ENCODE results near the gene GTPBP6.

Gene GTPBP6

DNA sequence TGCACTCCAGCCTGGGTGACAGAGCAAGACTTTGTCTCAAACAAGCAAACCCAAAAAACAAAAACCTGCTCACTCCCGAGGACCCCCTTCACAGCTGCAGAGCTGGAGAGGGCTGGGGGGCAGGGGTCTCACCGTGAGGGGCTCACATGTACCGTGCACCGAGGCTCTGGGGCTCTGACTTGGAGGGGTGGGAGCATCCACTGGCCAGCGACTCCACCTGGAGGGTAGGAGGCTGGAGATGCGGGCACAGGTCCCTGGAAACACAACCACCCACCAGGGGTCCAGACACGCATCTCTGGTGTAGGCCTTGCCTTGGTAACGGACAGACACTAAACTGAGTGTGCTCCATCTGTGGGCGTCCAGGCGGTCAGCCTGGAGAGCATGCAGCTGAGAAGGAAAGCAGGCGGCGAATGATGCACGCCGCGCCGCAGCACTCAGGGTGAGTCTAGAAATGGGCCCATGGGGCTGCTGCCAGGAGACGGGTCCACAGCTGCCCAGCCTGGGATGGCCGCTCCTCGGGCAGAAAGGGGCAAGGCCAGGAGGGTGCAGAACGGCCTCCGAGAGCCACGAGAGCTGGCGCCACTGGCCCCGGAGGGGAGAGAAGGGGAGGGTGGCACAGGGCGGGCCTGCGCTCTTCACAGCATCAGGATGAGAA, 42.0 kb upstream of the GTPBP6 start:
- Histone ChIP-seq H3K36me3 (replicated peaks in 1 of 2; ENCODE audit: control insufficient read depth in 2 of 2, insufficient read depth in 2 of 2, low read length in 2 of 2) (peaks cover 32 to 67% of the 10 kb centered on the region in 2 donors), H4K8ac (ENCODE audit: low read depth, low read length) (no peak overlapping the region), H3K18ac (ENCODE audit: low read length) (no peak overlapping the region), H3K4me2 (ENCODE audit: insufficient read depth, low read length, poor library complexity, severe bottlenecking) (no peak overlapping the region), H3K9ac (ENCODE audit: low read depth, low read length, poor library complexity) (no peak overlapping the region), H2BK15ac (ENCODE audit: low read length) (no peak overlapping the region), H2BK12ac (ENCODE audit: low read length) (no peak overlapping the region), H3K9me3 (replicated peaks in 1 of 2; ENCODE audit: control insufficient read depth in 2 of 2, insufficient read depth in 1 of 2, low read depth in 1 of 2, low read length in 2 of 2) (peaks cover 30 to 51% of the 10 kb centered on the region in 2 donors), H3K4me3 (ENCODE audit: low read length in 2 of 2) (no peak overlapping the region), H3K27ac (replicated peaks; ENCODE audit: low read length) (no peak overlapping the region), H2BK5ac (ENCODE audit: low read length) (no peak overlapping the region), H3K14ac (ENCODE audit: low read length) (no peak overlapping the region), H3K27me3 (ENCODE audit: control insufficient read depth in 3 of 3, insufficient read depth in 3 of 3, low read depth in 1 of 3, low read length in 3 of 3) (no peaks in the 10 kb centered on the region), H2AFZ (ENCODE audit: low read length) (no peak overlapping the region), H3K4ac (ENCODE audit: low read length) (no peak overlapping the region), H3K23ac (ENCODE audit: low read depth, low read length, poor library complexity) (peak overlapping the region; percentile 31), H2AK5ac (ENCODE audit: low read depth, low read length) (no peak overlapping the region), H4K91ac (ENCODE audit: low read depth, low read length, poor library complexity) (no peak overlapping the region), H2BK120ac (ENCODE audit: low read depth, low read length) (no peak overlapping the region), H3K4me1 (ENCODE audit: control insufficient read depth in 2 of 2, insufficient read depth in 1 of 2, low read depth in 1 of 2, low read length in 2 of 2) (no peaks in the 10 kb centered on the region), H3K79me1 (ENCODE audit: low read depth, low read length) (peaks cover 45% of the 10 kb centered on the region)
- DNase-seq (ENCODE audit: low spot score): no peak
- WGBS, 2 donors (ENCODE audit: extremely low coverage in 2 of 2, insufficient read length in 2 of 2, insufficient replicate concordance in 1 of 2): no CpG with 5 or more reads among the region's 26 CpGs

DNA sequence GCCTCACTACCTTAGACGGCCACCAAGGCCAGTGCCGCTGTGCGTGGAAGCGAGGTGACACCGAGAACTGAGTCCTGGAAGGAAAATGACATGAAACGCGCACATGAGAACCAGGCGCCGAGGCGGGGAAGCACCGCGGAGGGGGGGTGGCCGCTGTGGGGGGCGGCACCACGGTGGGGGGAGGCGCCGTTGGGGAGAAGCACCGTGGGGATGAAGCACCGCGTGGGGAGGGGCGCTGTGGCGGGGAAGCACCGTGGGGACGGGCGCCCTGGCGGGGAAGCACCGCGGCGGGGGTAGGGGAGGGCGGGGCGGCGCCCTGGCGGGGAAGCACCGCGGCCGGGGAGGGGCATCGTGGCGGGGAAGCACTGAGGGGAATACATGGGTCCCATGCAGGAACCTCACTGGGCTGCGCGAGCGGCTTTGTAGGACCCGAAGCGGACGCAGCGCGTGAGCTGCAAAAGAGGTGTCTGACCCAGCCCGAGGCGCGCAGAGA, 40.1 kb upstream of the GTPBP6 start:
- H3K9me3 ChIP-seq (replicated peaks in 1 of 2; ENCODE audit: control insufficient read depth in 2 of 2, insufficient read depth in 1 of 2, low read depth in 1 of 2, low read length in 2 of 2): peaks cover 25 to 46% of the 10 kb centered on the region in 2 donors
- peaks cover 45% of the 10 kb centered on the region for H3K79me1 ChIP-seq (ENCODE audit: low read depth, low read length)
- peaks cover 30 to 75% of the 10 kb centered on the region in 2 donors for H3K36me3 ChIP-seq (replicated peaks in 1 of 2; ENCODE audit: control insufficient read depth in 2 of 2, insufficient read depth in 2 of 2, low read length in 2 of 2)
- no peak overlapping the region for H2BK120ac ChIP-seq (ENCODE audit: low read depth, low read length)
- no peak overlapping the region for H3K4me3 ChIP-seq (ENCODE audit: low read length in 2 of 2)
- H3K9ac ChIP-seq (ENCODE audit: low read depth, low read length, poor library complexity): no peak overlapping the region
- H3K4ac ChIP-seq (ENCODE audit: low read length): no peak overlapping the region
- no peak overlapping the region for H2AFZ ChIP-seq (ENCODE audit: low read length)
- no peak overlapping the region for H2AK5ac ChIP-seq (ENCODE audit: low read depth, low read length)
- H3K23ac ChIP-seq (ENCODE audit: low read depth, low read length, poor library complexity): no peak overlapping the region
- no peak overlapping the region for H2BK5ac ChIP-seq (ENCODE audit: low read length)
- no peak overlapping the region for H2BK15ac ChIP-seq (ENCODE audit: low read length)
- H4K91ac ChIP-seq (ENCODE audit: low read depth, low read length, poor library complexity): no peak overlapping the region
- H3K14ac ChIP-seq (ENCODE audit: low read length): no peak overlapping the region
- no peak overlapping the region for H3K27ac ChIP-seq (replicated peaks; ENCODE audit: low read length)
- no peak overlapping the region for H2BK12ac ChIP-seq (ENCODE audit: low read length)
- WGBS, 2 donors (ENCODE audit: extremely low coverage in 2 of 2, insufficient read length in 2 of 2, insufficient replicate concordance in 1 of 2): no CpG with 5 or more reads among the region's 49 CpGs
- no peak overlapping the region for H4K8ac ChIP-seq (ENCODE audit: low read depth, low read length)
- no peak overlapping the region for H3K4me2 ChIP-seq (ENCODE audit: insufficient read depth, low read length, poor library complexity, severe bottlenecking)
- no peak overlapping the region for H3K18ac ChIP-seq (ENCODE audit: low read length)
- no peak for DNase-seq (ENCODE audit: low spot score)
- no peaks in the 10 kb centered on the region for H3K4me1 ChIP-seq (ENCODE audit: control insufficient read depth in 2 of 2, insufficient read depth in 1 of 2, low read depth in 1 of 2, low read length in 2 of 2)
- no peaks in the 10 kb centered on the region for H3K27me3 ChIP-seq (ENCODE audit: control insufficient read depth in 3 of 3, insufficient read depth in 3 of 3, low read depth in 1 of 3, low read length in 3 of 3)

DNA sequence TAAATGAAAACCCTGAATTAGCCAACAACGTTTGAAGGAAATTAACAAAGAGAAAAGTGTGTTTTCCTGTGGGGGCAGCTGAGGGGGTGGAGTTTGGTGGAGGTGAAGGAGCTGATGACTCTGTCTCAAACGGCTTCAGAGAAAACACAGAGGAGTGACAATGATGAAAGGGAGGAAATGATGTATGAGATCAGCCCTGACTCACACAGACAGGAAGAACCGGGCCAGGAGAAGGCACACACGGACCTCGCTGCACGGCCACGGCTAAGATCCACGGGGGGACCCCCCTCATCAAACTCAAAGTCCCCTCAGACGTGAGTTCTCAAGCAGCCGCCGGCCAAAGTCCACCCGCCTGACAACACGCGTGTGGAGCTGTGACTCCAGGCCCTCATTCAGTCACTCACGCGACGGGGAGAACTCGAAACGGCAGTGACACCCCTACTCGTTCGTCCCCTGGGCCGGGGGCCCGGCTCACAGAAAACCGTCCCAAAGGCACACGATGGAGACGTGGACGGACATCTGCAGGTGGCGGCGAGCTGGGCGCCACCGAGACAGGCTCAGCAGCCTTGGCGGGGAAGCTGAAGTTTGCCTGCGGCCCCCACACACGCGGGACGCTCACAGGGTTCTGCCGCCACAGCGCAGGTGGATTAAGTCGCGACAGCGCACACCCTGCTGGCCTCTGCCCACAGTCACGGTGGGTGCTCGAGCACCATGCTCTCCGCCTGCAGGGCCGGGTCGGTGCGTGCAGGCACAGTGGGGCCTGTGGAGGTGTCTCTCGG, 39.3 kb upstream of the GTPBP6 start:
- DNase-seq (ENCODE audit: low spot score): no peak
- H4K8ac ChIP-seq (ENCODE audit: low read depth, low read length): no peak overlapping the region
- H3K9ac ChIP-seq (ENCODE audit: low read depth, low read length, poor library complexity): peak overlapping the region; percentile 44
- no peak overlapping the region for H3K27ac ChIP-seq (replicated peaks; ENCODE audit: low read length)
- no peak overlapping the region for H4K91ac ChIP-seq (ENCODE audit: low read depth, low read length, poor library complexity)
- peaks cover 22 to 38% of the 10 kb centered on the region in 2 donors for H3K9me3 ChIP-seq (replicated peaks in 1 of 2; ENCODE audit: control insufficient read depth in 2 of 2, insufficient read depth in 1 of 2, low read depth in 1 of 2, low read length in 2 of 2)
- H3K23ac ChIP-seq (ENCODE audit: low read depth, low read length, poor library complexity): no peak overlapping the region
- H2BK15ac ChIP-seq (ENCODE audit: low read length): no peak overlapping the region
- no peaks in the 10 kb centered on the region for H3K27me3 ChIP-seq (ENCODE audit: control insufficient read depth in 3 of 3, insufficient read depth in 3 of 3, low read depth in 1 of 3, low read length in 3 of 3)
- H3K4me1 ChIP-seq (ENCODE audit: control insufficient read depth in 2 of 2, insufficient read depth in 1 of 2, low read depth in 1 of 2, low read length in 2 of 2): no peaks in the 10 kb centered on the region
- no peak overlapping the region for H3K4me3 ChIP-seq (ENCODE audit: low read length in 2 of 2)
- WGBS, 2 donors (ENCODE audit: extremely low coverage in 2 of 2, insufficient read length in 2 of 2, insufficient replicate concordance in 1 of 2): no CpG with 5 or more reads among the region's 48 CpGs
- no peak overlapping the region for H2BK120ac ChIP-seq (ENCODE audit: low read depth, low read length)
- peaks cover 38% of the 10 kb centered on the region for H3K79me1 ChIP-seq (ENCODE audit: low read depth, low read length)
- no peak overlapping the region for H2AFZ ChIP-seq (ENCODE audit: low read length)
- H2AK5ac ChIP-seq (ENCODE audit: low read depth, low read length): no peak overlapping the region
- no peak overlapping the region for H2BK12ac ChIP-seq (ENCODE audit: low read length)
- H3K14ac ChIP-seq (ENCODE audit: low read length): no peak overlapping the region
- no peak overlapping the region for H3K4me2 ChIP-seq (ENCODE audit: insufficient read depth, low read length, poor library complexity, severe bottlenecking)
- H3K36me3 ChIP-seq (replicated peaks in 1 of 2; ENCODE audit: control insufficient read depth in 2 of 2, insufficient read depth in 2 of 2, low read length in 2 of 2): peaks cover 29 to 74% of the 10 kb centered on the region in 2 donors
- no peak overlapping the region for H2BK5ac ChIP-seq (ENCODE audit: low read length)
- no peak overlapping the region for H3K4ac ChIP-seq (ENCODE audit: low read length)
- H3K18ac ChIP-seq (ENCODE audit: low read length): no peak overlapping the region

DNA sequence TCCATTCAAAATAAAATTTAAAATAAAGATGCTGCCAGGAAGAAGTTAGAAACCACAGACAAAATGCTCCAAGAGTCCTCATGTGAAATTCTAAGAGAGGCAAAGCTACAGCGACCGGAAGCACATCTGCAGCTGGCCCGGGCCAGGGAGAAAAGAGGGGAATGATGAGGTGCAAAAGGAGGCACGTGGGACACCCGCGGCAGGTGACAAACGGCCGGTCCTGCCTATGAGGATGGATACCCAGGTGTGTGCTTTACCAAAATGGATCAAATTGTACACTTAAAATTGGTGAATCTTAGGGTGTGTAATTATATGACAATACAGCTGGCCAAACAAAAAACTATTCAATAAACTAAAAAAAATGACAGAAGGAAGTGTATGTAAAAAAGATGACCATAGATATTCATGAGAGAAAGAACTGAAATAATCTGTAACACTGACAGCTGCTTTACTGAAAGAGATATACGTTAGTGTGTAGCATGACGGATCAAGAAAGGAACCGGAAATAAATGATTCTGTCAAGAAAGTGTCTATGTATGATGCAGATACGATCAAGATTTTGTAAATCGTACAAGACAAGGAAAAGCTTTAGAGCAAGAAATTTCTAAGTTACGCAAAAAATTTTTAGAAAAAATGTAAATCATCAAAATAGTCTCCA, 38.6 kb upstream of the GTPBP6 start:
- Histone ChIP-seq H3K4me1 (ENCODE audit: control insufficient read depth in 2 of 2, insufficient read depth in 1 of 2, low read depth in 1 of 2, low read length in 2 of 2) (no peaks in the 10 kb centered on the region), H3K4ac (ENCODE audit: low read length) (no peak overlapping the region), H2BK5ac (ENCODE audit: low read length) (no peak overlapping the region), H2AK5ac (ENCODE audit: low read depth, low read length) (no peak overlapping the region), H2BK12ac (ENCODE audit: low read length) (no peak overlapping the region), H3K27ac (replicated peaks; ENCODE audit: low read length) (no peak overlapping the region), H2BK120ac (ENCODE audit: low read depth, low read length) (no peak overlapping the region), H3K79me1 (ENCODE audit: low read depth, low read length) (peaks cover 33% of the 10 kb centered on the region), H4K8ac (ENCODE audit: low read depth, low read length) (no peak overlapping the region), H4K91ac (ENCODE audit: low read depth, low read length, poor library complexity) (no peak overlapping the region), H3K23ac (ENCODE audit: low read depth, low read length, poor library complexity) (no peak overlapping the region), H3K14ac (ENCODE audit: low read length) (no peak overlapping the region), H3K36me3 (replicated peaks in 1 of 2; ENCODE audit: control insufficient read depth in 2 of 2, insufficient read depth in 2 of 2, low read length in 2 of 2) (peaks cover 35 to 78% of the 10 kb centered on the region in 2 donors), H3K9ac (ENCODE audit: low read depth, low read length, poor library complexity) (no peak overlapping the region), H3K4me2 (ENCODE audit: insufficient read depth, low read length, poor library complexity, severe bottlenecking) (no peak overlapping the region), H3K18ac (ENCODE audit: low read length) (no peak overlapping the region), H3K9me3 (replicated peaks in 1 of 2; ENCODE audit: control insufficient read depth in 2 of 2, insufficient read depth in 1 of 2, low read depth in 1 of 2, low read length in 2 of 2) (peaks cover 19 to 31% of the 10 kb centered on the region in 2 donors), H3K4me3 (ENCODE audit: low read length in 2 of 2) (no peak overlapping the region), H2AFZ (ENCODE audit: low read length) (no peak overlapping the region), H3K27me3 (ENCODE audit: control insufficient read depth in 3 of 3, insufficient read depth in 3 of 3, low read depth in 1 of 3, low read length in 3 of 3) (no peaks in the 10 kb centered on the region), H2BK15ac (ENCODE audit: low read length) (no peak overlapping the region)
- no peak for DNase-seq (ENCODE audit: low spot score)
- no CpG with 5 or more reads among the region's 14 CpGs for WGBS, 2 donors (ENCODE audit: extremely low coverage in 2 of 2, insufficient read length in 2 of 2, insufficient replicate concordance in 1 of 2)

All from neuronal stem cell (in vitro differentiated cells).